Hepatocyte (in vitro differentiated cells): ENCODE results near the gene KLHL11.

Experiments
- EZH2phosphoT487 ChIP-seq: fragments of 200-600 bp; sonication (generic); IDR thresholded peaks from one replicate; pipeline ENCODE4 v1.6.1; 2018; ENCODE audit warnings: antibody characterized with exemption, mild to moderate bottlenecking, low read depth, moderate library complexity; ENCODE audit not compliant: unreplicated experiment, severe bottlenecking
- TF ChIP-seq, protein P1 (sequence below): fragments of 200-600 bp; sonication (generic); IDR thresholded peaks from 2 replicates; pipeline ENCODE4 v1.5.1; 2016; ENCODE audit warnings: antibody characterized with exemption, mild to moderate bottlenecking; ENCODE audit not compliant: poor library complexity

DNA sequence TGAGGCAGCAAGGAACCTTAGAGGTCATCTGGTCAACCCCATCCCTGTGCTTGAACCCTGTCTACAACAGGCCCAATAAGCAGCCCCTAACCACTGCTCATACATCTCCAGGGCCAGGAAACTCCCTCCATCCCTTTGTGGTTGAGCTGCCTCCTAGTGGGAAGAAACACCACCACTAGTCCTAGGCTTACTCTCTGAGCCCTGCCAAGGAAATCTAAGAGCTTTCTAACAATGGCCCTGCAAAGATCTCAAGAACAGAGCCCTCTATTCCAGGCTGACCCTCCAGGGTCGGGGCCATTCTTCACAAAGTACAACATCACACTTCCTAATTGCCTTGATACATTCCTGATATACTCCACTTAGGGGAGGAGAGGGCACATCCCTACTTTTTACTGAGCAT is 47.7 kb upstream of the KLHL11 start:
- TF ChIP-seq, protein P1, sequence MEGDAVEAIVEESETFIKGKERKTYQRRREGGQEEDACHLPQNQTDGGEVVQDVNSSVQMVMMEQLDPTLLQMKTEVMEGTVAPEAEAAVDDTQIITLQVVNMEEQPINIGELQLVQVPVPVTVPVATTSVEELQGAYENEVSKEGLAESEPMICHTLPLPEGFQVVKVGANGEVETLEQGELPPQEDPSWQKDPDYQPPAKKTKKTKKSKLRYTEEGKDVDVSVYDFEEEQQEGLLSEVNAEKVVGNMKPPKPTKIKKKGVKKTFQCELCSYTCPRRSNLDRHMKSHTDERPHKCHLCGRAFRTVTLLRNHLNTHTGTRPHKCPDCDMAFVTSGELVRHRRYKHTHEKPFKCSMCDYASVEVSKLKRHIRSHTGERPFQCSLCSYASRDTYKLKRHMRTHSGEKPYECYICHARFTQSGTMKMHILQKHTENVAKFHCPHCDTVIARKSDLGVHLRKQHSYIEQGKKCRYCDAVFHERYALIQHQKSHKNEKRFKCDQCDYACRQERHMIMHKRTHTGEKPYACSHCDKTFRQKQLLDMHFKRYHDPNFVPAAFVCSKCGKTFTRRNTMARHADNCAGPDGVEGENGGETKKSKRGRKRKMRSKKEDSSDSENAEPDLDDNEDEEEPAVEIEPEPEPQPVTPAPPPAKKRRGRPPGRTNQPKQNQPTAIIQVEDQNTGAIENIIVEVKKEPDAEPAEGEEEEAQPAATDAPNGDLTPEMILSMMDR = no peak
- TF ChIP-seq EZH2phosphoT487 = no peak
